GM12801 (cell line): ENCODE results near the gene NFYB.

Source experiments
- TF ChIP-seq, protein P1 (sequence below): IDR thresholded peaks from one replicate; pipeline ENCODE4 v1.5.1; 2011; ENCODE audit warnings: control low read depth; ENCODE audit not compliant: insufficient read length; ENCODE audit errors: extremely low read depth

Gene NFYB

DNA sequence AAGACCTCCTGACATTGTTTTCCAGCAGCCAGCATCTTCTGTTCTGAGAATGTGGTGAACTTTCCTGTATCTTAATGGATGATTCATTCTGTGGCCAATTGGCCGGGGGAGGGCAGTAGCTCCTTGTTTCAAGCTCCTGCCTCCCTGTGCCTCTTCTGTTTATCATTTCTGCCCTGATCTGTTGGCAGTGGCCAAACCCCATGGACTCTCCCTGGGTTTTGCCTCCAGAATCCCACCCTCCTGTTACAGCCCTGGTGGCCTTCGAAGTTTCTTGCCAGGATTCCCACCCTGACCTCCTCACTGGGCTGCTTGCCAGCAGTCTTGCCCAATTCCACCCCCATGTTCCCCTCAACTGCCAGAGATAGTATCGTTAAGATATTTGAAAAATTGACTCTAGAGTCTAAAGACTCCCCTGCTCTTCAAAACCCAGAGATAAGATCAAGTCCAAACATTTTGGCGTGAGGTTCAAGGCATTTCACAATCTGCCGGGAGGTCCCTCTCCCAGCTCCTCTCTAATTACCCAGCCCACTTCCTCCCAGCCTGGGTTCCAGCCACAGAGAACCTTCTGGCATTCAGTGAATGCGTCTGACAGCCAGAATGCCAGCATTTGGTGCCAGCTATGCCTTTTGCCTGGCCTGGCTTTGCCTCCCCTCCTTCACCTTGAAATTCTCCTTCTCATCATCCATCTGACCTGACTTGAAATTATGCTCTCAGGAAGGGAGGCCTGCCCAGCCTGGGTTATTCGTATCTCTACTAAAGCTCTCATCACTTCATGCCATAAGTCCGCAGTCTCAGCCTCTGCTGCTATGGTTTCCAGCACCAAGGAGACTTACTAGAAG is 39.9 kb upstream of the NFYB start:
- TF ChIP-seq, protein P1, sequence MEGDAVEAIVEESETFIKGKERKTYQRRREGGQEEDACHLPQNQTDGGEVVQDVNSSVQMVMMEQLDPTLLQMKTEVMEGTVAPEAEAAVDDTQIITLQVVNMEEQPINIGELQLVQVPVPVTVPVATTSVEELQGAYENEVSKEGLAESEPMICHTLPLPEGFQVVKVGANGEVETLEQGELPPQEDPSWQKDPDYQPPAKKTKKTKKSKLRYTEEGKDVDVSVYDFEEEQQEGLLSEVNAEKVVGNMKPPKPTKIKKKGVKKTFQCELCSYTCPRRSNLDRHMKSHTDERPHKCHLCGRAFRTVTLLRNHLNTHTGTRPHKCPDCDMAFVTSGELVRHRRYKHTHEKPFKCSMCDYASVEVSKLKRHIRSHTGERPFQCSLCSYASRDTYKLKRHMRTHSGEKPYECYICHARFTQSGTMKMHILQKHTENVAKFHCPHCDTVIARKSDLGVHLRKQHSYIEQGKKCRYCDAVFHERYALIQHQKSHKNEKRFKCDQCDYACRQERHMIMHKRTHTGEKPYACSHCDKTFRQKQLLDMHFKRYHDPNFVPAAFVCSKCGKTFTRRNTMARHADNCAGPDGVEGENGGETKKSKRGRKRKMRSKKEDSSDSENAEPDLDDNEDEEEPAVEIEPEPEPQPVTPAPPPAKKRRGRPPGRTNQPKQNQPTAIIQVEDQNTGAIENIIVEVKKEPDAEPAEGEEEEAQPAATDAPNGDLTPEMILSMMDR: no peak

DNA sequence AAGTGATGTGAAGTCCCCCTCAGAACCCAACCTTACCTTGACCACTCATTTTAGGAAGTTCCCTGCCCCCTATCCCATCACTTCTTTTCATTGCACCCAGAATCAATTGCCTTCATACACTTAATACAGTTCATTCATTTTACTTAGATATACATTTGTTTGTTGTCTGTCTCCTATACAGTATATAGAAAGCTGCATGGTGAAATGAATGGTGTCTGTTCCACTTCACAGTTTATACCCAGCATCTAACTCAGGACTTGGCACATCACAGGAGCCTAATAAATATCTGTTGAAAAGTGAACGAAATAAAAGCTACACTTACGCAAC is 39.3 kb upstream of the NFYB start:
- TF ChIP-seq, protein P1: no peak

GRCh38 chr12:104175726-104176247 is 37.8 kb upstream of the NFYB start:
- TF ChIP-seq, protein P1: no peak

DNA sequence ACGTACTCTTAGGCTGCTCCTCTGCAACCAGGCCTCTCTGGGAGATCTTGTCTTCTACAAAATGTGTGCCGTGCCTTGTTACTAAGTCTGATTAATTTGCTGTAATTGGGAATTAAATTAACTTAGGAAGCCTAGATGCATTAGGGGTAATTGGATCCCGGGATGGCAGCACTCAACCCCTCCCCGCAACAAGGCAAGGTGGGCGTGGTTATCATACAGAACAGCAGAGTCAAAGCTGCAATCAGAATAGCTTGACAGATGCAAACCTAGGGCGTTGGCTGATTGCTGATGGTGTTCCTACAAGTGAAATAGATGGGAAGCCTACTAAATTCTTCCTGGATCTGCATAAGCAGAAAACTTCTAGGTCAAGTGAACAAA is 34.5 kb upstream of the NFYB start:
- TF ChIP-seq, protein P1: no peak

GRCh38 chr12:104171785-104172569 is 34.0 kb upstream of the NFYB start:
- TF ChIP-seq, protein P1: no peak

DNA sequence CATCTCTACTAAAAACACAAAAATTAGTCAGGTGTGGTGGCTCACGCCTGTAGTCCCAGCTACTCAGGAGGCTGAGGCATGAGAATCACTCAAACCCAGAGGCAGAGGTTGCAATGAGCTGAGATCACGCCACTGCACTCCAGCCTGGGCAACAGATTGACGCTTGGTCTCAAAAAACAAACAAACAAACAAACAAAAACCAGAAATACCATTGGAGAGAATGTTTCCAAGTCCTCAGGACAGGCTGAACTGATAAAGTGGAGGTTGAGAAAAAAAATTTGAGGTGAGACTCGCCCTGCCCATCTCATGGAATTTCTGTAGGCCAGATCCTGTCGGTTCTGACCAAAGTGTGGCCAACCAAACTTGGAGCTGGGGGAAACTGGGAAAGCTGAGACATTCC is 30.6 kb upstream of the NFYB start:
- TF ChIP-seq, protein P1: no peak
